GM11168 (cell line): ENCODE measurements around the gene RAD51B.
"Not testable (repeated sequence)": the region's sequence is repeated elsewhere in the genome, so short reads cannot be mapped to it uniquely, and the experiment has no call there.

Source experiments
- in situ Hi-C: fragments of 300-500 bp; cut with MboI; formaldehyde crosslinking; loops from one replicate; pipeline ENCODE4 v1.12.0; 2022; ENCODE audit warnings: low sequenced_read_pairs; ENCODE audit not compliant: unreplicated experiment

RAD51B gene

DNA sequence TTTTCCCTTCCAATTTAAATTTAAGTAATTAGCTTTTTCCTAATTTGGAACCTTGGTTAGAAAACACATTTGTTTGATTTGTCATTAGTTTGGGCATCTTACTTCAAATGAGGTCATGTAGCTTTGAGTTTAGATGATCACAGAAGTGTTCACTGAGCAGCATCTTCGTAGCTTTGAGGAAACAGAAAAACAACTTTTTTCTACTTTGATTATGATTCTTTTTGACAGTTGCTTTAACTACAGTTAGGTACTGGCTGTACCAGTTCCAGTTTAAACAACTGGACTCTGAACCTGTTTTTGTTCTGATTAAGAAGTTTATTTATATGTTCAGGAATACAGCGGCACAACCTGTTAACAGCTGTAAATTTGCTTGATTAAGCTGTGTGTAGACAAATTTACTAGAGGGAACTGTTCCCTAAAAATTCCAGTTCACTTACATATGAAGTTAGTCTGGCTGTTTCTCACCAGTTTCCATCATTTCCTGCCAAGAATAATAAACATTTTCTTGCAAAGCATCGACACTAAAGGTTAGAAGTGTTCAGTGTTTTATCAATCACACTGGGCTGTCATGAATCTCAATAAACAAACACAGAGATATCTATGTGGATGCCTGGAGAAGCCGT, 191.9 kb downstream of the RAD51B start:
- in situ Hi-C loops, result no loop called here

GRCh38 chr14:68012871-68013270, 193.3 kb downstream of the RAD51B start:
- in situ Hi-C loops, result no loop called here

- in situ Hi-C loops, result no loop called here
Measured at GRCh38 chr14:68013326-68013725, 193.7 kb downstream of the RAD51B start.

GRCh38 chr14:68014771-68015170, 195.2 kb downstream of the RAD51B start:
- in situ Hi-C loops, result no loop called here

GRCh38 chr14:68015356-68016254, 196.0 kb downstream of the RAD51B start:
- in situ Hi-C loops, result no loop called here

- in situ Hi-C loops, result no loop called here
Measured at GRCh38 chr14:68016255-68016914, 196.8 kb downstream of the RAD51B start.

DNA sequence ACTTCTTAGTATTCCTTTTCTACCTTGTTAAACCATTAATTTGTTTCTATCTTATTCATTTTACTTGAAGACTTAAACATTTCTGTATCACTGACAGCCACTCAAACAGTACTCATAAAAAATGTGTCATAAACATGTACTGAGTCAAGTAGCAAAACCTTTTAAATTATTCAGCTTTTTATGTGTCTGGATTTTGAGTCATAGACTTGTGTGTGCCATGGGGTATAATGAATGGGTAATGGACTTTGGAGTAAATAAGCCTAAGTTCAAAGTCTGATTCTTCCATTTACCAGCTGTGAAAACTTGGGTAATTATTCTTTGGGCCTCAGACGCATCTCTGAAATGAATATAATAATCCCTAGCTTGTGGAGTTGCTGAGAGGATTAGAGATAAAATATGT, 199.0 kb downstream of the RAD51B start:
- in situ Hi-C loops, result no loop called here

DNA sequence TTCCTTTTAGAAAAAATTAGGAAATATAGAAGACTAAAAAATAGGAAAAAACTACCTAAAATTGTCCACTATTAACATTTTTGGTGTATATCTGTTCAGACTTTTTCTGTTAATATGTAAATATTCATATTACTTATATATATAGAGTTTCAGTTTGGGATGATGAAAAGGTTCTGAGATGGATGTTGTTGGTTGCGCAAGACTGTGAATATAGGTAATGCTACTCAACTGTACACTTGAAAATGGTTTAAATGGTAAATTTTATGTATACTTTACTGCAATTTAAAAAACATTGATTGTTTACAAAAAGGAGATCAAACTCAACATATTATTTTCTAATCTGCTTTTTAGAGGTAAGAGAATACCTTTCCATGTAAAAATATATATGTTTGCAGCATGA, 200.9 kb downstream of the RAD51B start:
- in situ Hi-C loops, result no loop called here

GRCh38 chr14:68020999-68021663, 201.6 kb downstream of the RAD51B start:
- in situ Hi-C loops, result no loop called here

GRCh38 chr14:68027276-68027675, 207.7 kb downstream of the RAD51B start:
- in situ Hi-C loops, result no loop called here

DNA sequence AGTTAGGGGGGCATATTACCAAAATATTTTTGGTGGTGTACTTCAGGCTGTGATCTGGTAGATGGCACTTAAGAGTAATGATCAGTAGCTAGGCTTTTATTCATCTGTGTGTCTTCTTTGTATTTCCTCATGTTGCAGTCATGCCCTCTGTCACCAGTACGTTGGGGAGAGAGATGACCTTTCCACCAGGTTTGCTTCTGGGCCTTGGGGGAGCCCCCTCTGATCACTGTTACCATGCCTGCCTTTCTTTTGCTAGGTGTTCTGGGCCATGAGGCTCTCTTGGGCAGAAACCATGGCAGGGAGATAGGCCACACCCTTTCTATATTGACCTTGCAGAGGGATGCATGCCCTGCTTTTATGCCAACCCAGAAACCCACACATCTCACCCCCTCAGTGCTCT, 208.5 kb downstream of the RAD51B start:
- in situ Hi-C loops, result no loop called here

DNA sequence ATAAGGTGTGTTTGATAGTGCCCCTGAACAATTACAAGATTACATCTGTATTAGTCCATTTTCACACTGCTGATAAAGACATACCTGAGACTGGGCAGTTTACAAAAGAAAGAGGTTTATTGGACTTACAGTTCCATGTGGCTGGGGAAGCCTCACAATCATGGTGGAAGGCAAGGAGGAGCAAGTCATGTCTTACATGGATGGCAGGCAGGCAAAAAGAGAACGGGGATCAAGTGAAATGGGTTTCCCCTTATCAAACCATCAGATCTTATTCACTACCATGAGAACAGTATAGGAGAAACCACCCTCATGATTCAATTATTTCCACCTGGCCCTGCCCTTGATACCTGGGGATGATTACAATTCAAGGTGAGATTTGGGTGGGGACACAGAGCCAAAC, 211.4 kb downstream of the RAD51B start:
- in situ Hi-C loops, result not testable (repeated sequence)

- in situ Hi-C loops, result no loop called here
Measured at GRCh38 chr14:68032154-68032553, 212.6 kb downstream of the RAD51B start.

DNA sequence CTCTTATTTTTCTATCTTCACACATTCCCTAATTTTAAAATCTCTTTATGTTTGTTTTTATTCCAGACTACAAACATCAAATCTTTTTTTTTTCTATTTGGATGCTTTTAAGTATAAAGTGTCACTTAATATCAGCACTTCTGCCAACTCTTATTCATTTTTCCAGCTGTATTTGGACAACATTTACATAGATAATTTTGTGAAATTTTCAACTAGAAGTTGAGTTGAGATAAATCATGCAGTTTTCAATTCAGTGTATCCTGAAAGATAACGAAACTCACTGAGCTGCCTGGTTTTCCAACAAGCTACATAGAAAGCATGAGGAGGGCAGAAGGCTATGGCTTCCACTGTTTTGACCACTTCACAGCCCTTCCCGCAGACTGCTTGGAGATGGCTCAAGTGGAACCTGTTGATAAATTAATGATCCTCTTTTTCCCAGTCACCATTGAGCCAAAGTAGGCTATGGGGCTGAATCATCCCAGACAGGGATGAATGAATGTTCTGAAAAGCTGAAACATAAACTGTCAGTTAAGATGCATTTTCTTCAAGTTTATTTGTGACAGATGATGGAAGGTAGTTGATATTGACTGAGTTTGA, 213.9 kb downstream of the RAD51B start:
- in situ Hi-C loops, result no loop called here

GRCh38 chr14:68034896-68035295, 215.3 kb downstream of the RAD51B start:
- in situ Hi-C loops, result no loop called here

DNA sequence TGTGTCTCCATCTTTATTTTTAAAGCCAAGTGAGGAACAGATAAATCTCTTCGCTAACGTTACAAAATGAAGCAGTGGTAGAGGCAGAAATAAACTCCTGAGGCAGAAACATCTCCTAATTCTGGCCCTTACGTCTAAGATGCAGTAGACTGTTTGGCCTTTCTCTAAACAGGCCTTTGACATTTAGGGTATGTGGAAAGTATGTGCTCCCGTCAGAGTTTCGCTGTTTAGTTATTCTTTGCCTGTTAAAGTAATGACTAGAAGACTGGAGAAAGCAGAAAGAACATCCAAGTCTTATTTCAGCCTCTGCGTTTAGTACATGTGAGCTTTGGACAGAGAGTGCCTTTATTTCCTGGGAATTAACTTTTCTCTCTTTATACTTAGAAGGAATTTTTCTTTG, 216.6 kb downstream of the RAD51B start:
- in situ Hi-C loops, result no loop called here

- in situ Hi-C loops, result no loop called here
Measured at GRCh38 chr14:68039593-68039992, 220.0 kb downstream of the RAD51B start.

DNA sequence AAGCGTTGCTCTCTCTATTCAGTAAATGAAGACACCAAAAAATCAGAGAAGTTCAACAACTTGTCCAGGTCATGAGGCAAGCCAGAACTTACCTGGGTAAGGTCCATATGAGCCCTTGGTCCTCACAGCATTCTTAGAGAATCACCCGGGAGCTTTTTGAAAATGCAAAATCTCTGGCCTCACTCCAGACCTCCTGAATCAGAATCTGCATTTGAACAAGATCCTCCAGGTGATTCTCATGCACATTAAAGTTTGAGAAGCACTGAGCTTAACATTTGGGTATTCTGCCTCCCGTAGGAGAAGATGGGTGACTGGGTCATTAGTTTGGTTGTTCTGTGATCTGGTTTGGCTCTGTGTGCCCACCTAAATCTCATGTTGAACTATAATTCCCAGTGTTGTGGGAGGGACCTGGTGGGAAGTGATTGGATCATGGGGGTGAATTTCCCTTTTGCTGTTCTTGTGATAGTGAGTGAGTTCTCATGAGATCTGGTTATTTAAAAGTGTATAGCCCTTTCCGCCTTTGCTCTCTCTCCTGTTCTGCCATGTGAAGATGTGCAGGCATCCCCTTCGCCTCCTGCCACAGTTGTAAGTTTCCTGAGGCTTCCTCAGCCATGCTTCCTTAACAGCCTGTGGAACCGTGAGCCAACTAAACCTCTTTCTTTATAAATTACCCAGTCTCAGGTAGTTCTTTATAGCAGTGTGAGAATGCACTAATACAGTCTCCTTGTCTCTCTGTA, 221.2 kb downstream of the RAD51B start:
- in situ Hi-C loops, result no loop called here

GRCh38 chr14:68041876-68042354, 222.3 kb downstream of the RAD51B start:
- in situ Hi-C loops, result no loop called here
